K562 treated with DMSO at 1 percent for 24 hours (cell line): Measurements from ENCODE around the gene CEP83. TPM values are rescaled to one million over a fixed set of nuclear protein-coding genes. Genes with fewer than 3 reads are reported as not detected.

Experiments
- total RNA-seq: library from RNA; unstranded; fragments of 300-600 nt; gene quantifications from 2 replicates; pipeline ENCODE4 v1.2.3, GENCODE V29; 2022; ENCODE audit warnings: low read depth; ENCODE audit not compliant: insufficient read depth

Gene CEP83
- total RNA-seq = 2.3 and 3.7 TPM in 2 replicates

GRCh38 chr12:94459728-94460615 lies at the start of gene CEP83:
TSS of gene CEP83 (minus strand) at chr12:94459867. CDS start at chr12:94412490, 47,377 bp downstream.

Other genes starting within 250 kb of the CEP83 start
- gene TMCC3, start 190.7 kb upstream of the CEP83 start, total RNA-seq = not detected in 2 replicates